Keratinocyte (primary cell): Measurements from ENCODE around the gene OBSL1. TPM values are rescaled to one million over a fixed set of nuclear protein-coding genes. Genes with fewer than 3 reads are reported as not detected.

Experiments used
- DNase-seq: peaks from one replicate; pipeline ENCODE4 v3.0.0-alpha.2; 2011; ENCODE audit warnings: low read depth, missing footprints, low spot score
- FAIRE-seq: peaks from 2 replicates; lab custom pipeline; 2011; peaks lifted over from hg19 to GRCh38; lab: Jason Lieb, UNC
- H2AFZ ChIP-seq: 2 replicates; pipeline ENCODE4 v1.6.0; 2012; ENCODE audit warnings: low read length, control low read depth, inconsistent platforms; ENCODE audit not compliant: control insufficient read depth
- H3K27ac ChIP-seq: 2 replicates; pipeline ENCODE4 v1.5.1; 2011; ENCODE audit warnings: low read length; ENCODE audit not compliant: control insufficient read depth, insufficient read depth
- H3K27me3 ChIP-seq: 3 replicates; pipeline ENCODE4 v1.6.0; 2011; ENCODE audit warnings: low read length; ENCODE audit not compliant: control insufficient read depth, insufficient read depth; ENCODE audit errors: extremely low read depth
- H3K36me3 ChIP-seq, 2 experiments: 2 replicates in 1 of 2; 3 replicates in 1 of 2; pipeline ENCODE4 v1.5.1; 2011; ENCODE audit warnings: low read length in 2 of 2, mild to moderate bottlenecking in 1 of 2; ENCODE audit not compliant: control insufficient read depth in 2 of 2, insufficient read depth in 2 of 2; ENCODE audit errors: extremely low read depth in 1 of 2
- H3K4me1 ChIP-seq: 3 replicates; pipeline ENCODE4 v1.5.1; 2011; ENCODE audit warnings: low read length; ENCODE audit not compliant: control insufficient read depth, insufficient read depth; ENCODE audit errors: extremely low read depth
- H3K4me2 ChIP-seq: 3 replicates; pipeline ENCODE4 v1.6.0; 2011; ENCODE audit warnings: low read depth, low read length; ENCODE audit not compliant: control insufficient read depth, insufficient read depth; ENCODE audit errors: extremely low read depth
- H3K4me3 ChIP-seq, 3 experiments: fragments of 200-600 bp in 1 of 3; sonication (generic) in 1 of 3; 2 replicates in 2 of 3; 3 replicates in 1 of 3; pipeline ENCODE4 v1.5.1; 2011 to 2016; ENCODE audit warnings: low read length in 3 of 3, mild to moderate bottlenecking in 3 of 3, control low read depth in 2 of 3, inconsistent platforms in 1 of 3, low read depth in 1 of 3, mixed read lengths in 1 of 3, mixed run types in 1 of 3, moderate library complexity in 1 of 3; ENCODE audit not compliant: control insufficient read depth in 2 of 3, insufficient read depth in 2 of 3; ENCODE audit errors: extremely low read depth in 1 of 3
- H3K79me2 ChIP-seq: 2 replicates; pipeline ENCODE4 v1.6.0; 2012; ENCODE audit warnings: low read length; ENCODE audit not compliant: control insufficient read depth, insufficient read depth
- H3K9ac ChIP-seq: 3 replicates; pipeline ENCODE4 v1.6.0; 2011; ENCODE audit warnings: low read length; ENCODE audit not compliant: control insufficient read depth, insufficient read depth; ENCODE audit errors: extremely low read depth
- H3K9me1 ChIP-seq: 3 replicates; pipeline ENCODE4 v1.6.0; 2011; ENCODE audit warnings: low read length; ENCODE audit not compliant: control insufficient read depth, insufficient read depth; ENCODE audit errors: extremely low read depth
- H3K9me3 ChIP-seq: 2 replicates; pipeline ENCODE4 v1.5.1; 2012; ENCODE audit warnings: low read depth, low read length; ENCODE audit not compliant: control insufficient read depth
- H4K20me1 ChIP-seq: 3 replicates; pipeline ENCODE4 v1.6.0; 2011; ENCODE audit warnings: low read length; ENCODE audit not compliant: control insufficient read depth, insufficient read depth; ENCODE audit errors: extremely low read depth
- EZH2 ChIP-seq: IDR thresholded peaks from one replicate; pipeline ENCODE4 v1.6.1; 2012; ENCODE audit warnings: inconsistent platforms, mild to moderate bottlenecking, low read length, moderate library complexity
- dilution Hi-C: fragments of 300-500 bp; cut with MboI; formaldehyde crosslinking; loops from one replicate; pipeline ENCODE4 v1.7.0; 2020; ENCODE audit warnings: low sequenced_read_pairs; ENCODE audit not compliant: extremely low pct_ligation_motif_present
- polyA plus RNA-seq, 5 experiments: library from polyadenylated mRNA; depleted of rRNA in 3 of 5; stranded (reverse) in 3 of 5; stranded (forward) in 1 of 5; unstranded in 1 of 5; fragments of >200 nt; gene quantifications; 1 replicate in 1 of 5; 2 replicates in 3 of 5; 3 replicates in 1 of 5; pipeline versions ENCODE4 v1.2.1 to v1.2.3, GENCODE V29; 2011 to 2012; ENCODE audit warnings: missing spikeins in 2 of 5, low read depth in 1 of 5, low replicate concordance in 1 of 5
- TF ChIP-seq, protein P1 (sequence below), 3 experiments: IDR thresholded peaks in 1 of 3; conservative IDR thresholded peaks in 1 of 3; optimal IDR thresholded peaks in 1 of 3; 2 replicates in 2 of 3; 3 replicates in 1 of 3; pipeline versions ENCODE3 to v1.5.1; 2011; ENCODE audit warnings: low read length in 3 of 3, mild to moderate bottlenecking in 3 of 3, moderate library complexity in 2 of 3, control low read depth in 1 of 3, inconsistent platforms in 1 of 3; ENCODE audit not compliant: insufficient read depth in 2 of 3; ENCODE audit errors: extremely low read depth in 1 of 3

The OBSL1 gene
- polyA plus RNA-seq, 1 donor (not counting 4 experiments of a cell fraction or from before 2014, with no cell fraction given), result 9.3 TPM

GRCh38 chr2:219560893-219561178, 10.5 kb downstream of the OBSL1 start:
- TF ChIP-seq, protein P1, sequence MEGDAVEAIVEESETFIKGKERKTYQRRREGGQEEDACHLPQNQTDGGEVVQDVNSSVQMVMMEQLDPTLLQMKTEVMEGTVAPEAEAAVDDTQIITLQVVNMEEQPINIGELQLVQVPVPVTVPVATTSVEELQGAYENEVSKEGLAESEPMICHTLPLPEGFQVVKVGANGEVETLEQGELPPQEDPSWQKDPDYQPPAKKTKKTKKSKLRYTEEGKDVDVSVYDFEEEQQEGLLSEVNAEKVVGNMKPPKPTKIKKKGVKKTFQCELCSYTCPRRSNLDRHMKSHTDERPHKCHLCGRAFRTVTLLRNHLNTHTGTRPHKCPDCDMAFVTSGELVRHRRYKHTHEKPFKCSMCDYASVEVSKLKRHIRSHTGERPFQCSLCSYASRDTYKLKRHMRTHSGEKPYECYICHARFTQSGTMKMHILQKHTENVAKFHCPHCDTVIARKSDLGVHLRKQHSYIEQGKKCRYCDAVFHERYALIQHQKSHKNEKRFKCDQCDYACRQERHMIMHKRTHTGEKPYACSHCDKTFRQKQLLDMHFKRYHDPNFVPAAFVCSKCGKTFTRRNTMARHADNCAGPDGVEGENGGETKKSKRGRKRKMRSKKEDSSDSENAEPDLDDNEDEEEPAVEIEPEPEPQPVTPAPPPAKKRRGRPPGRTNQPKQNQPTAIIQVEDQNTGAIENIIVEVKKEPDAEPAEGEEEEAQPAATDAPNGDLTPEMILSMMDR (optimal IDR thresholded peaks at IDR 0.05 in 1 of 3, IDR thresholded peaks at IDR 0.05 in 1 of 3, conservative IDR thresholded peaks at IDR 0.05 in 1 of 3; ENCODE audit: extremely low read depth in 1 of 3, insufficient read depth in 2 of 3, low read length in 3 of 3), result no peak
- no peak for TF ChIP-seq EZH2
- Histone ChIP-seq H3K36me3 (no peaks in the 10 kb centered on the region), H3K27me3 (no peaks in the 10 kb centered on the region), H3K9me3 (no peaks in the 10 kb centered on the region), H3K9ac (no peak overlapping the region), H3K4me2 (no peak overlapping the region), H2AFZ (no peak overlapping the region), H4K20me1 (no peaks in the 10 kb centered on the region), H3K4me3 (no peak overlapping the region), H3K27ac (no peak overlapping the region), H3K4me1 (no peaks in the 10 kb centered on the region), H3K79me2 (no peaks in the 10 kb centered on the region), H3K9me1 (no peaks in the 10 kb centered on the region)
- DNase-seq, result no peak
- dilution Hi-C loops, result no loop called here
- FAIRE-seq, result no peak

GRCh38 chr2:219560037-219560892, 11.1 kb downstream of the OBSL1 start:
- no peak overlapping the region for H3K27ac ChIP-seq
- no peak overlapping the region for H3K4me3 ChIP-seq
- no peaks in the 10 kb centered on the region for H3K27me3 ChIP-seq
- no peaks in the 10 kb centered on the region for H4K20me1 ChIP-seq
- H3K36me3 ChIP-seq, result no peaks in the 10 kb centered on the region
- no peaks in the 10 kb centered on the region for H3K4me1 ChIP-seq
- no peak overlapping the region for H3K4me2 ChIP-seq
- H2AFZ ChIP-seq, result no peak overlapping the region
- FAIRE-seq (no peak), DNase-seq (no peak)
- dilution Hi-C loops, result no loop called here
- no peak overlapping the region for H3K9ac ChIP-seq
- H3K79me2 ChIP-seq, result no peaks in the 10 kb centered on the region
- TF ChIP-seq EZH2, result no peak
- TF ChIP-seq, protein P1 (optimal IDR thresholded peaks at IDR 0.05 in 1 of 3, IDR thresholded peaks at IDR 0.05 in 1 of 3, conservative IDR thresholded peaks at IDR 0.05 in 1 of 3; ENCODE audit: extremely low read depth in 1 of 3, insufficient read depth in 2 of 3, low read length in 3 of 3), result peak; percentile 51 to 77 (median 62)
- H3K9me3 ChIP-seq, result no peaks in the 10 kb centered on the region
- no peaks in the 10 kb centered on the region for H3K9me1 ChIP-seq
